ENCODE measurements around the gene CIBAR2.
A peak's percentile ranks its signal among the peaks of the same experiment; 100 is the strongest.
"Not testable (repeated sequence)": the region's sequence is repeated elsewhere in the genome, so short reads cannot be mapped to it uniquely, and the experiment has no call there.

Gene CIBAR2

GRCh38 chr16:85057212-85057889, 54.9 kb downstream of the CIBAR2 start:
- no peak for DNase-seq

GRCh38 chr16:85056211-85056748, 56.0 kb downstream of the CIBAR2 start:
- DNase-seq, result no peak

- DNase-seq, result peak; percentile 56
These were observed 56.6 kb downstream of the CIBAR2 start for GRCh38 chr16:85055493-85056210.

GRCh38 chr16:85054948-85055492, 57.3 kb downstream of the CIBAR2 start:
- DNase-seq, result no peak

GRCh38 chr16:85054321-85054720, 58.0 kb downstream of the CIBAR2 start:
- not testable (repeated sequence) for DNase-seq

- no peak for DNase-seq
These were observed 59.7 kb downstream of the CIBAR2 start for GRCh38 chr16:85052536-85052935.

- DNase-seq, result no peak
These were observed 60.6 kb downstream of the CIBAR2 start for GRCh38 chr16:85051683-85052082.

GRCh38 chr16:85051067-85051581, 61.1 kb downstream of the CIBAR2 start:
- no peak for DNase-seq

GRCh38 chr16:85049706-85050305, 62.5 kb downstream of the CIBAR2 start:
- no peak for DNase-seq

- no peak for DNase-seq
These were observed 63.2 kb downstream of the CIBAR2 start for GRCh38 chr16:85048921-85049562.
